Measurements from ENCODE around the gene KRTAP5-7.

DNA sequence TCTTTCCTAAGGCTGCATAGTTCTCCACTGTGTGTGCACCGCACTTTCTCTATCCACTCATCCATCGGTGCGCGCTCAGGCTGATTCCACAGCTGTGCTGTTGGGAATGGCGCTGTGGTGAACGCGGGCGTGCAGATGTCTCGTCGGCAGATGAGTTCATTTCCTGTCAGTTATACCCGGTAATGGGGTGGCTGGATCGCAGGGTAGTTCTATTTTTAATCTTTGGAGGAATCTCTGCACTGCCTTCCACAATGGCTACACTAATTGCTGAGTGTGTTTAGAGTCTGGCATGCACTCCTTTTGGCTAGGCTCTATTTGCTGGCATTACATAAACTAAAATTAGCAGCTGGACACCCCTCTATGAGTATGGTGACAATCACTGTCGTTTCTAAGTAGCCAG is 27.9 kb upstream of the KRTAP5-7 start:
- TF ChIP-seq, protein P1, sequence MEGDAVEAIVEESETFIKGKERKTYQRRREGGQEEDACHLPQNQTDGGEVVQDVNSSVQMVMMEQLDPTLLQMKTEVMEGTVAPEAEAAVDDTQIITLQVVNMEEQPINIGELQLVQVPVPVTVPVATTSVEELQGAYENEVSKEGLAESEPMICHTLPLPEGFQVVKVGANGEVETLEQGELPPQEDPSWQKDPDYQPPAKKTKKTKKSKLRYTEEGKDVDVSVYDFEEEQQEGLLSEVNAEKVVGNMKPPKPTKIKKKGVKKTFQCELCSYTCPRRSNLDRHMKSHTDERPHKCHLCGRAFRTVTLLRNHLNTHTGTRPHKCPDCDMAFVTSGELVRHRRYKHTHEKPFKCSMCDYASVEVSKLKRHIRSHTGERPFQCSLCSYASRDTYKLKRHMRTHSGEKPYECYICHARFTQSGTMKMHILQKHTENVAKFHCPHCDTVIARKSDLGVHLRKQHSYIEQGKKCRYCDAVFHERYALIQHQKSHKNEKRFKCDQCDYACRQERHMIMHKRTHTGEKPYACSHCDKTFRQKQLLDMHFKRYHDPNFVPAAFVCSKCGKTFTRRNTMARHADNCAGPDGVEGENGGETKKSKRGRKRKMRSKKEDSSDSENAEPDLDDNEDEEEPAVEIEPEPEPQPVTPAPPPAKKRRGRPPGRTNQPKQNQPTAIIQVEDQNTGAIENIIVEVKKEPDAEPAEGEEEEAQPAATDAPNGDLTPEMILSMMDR (conservative IDR thresholded peaks at IDR 0.05; ENCODE audit: low read depth, low read length), result no peak
- no peak for TF ChIP-seq EZH2phosphoT487 (IDR thresholded peaks at IDR 0.05; ENCODE audit: borderline replicate concordance, low read length)
